ENCODE results near the gene ANKRD39.

GRCh38 chr2:96888072-96889011 lies 30.5 kb upstream of the ANKRD39 start:
- no peak for TF ChIP-seq CTCF (conservative IDR thresholded peaks at IDR 0.05; ENCODE audit: low read depth, low read length)
- no peak for TF ChIP-seq BHLHE40 (IDR thresholded peaks at IDR 0.05; ENCODE audit: low read depth, low read length)
- TF ChIP-seq CHD1 (IDR thresholded peaks at IDR 0.05; ENCODE audit: low read depth, low read length) = no peak
- no peak for TF ChIP-seq POLR2A (IDR thresholded peaks at IDR 0.05; ENCODE audit: low read depth, low read length)
- TF ChIP-seq USF2 (IDR thresholded peaks at IDR 0.05; ENCODE audit: low read depth, low read length) = no peak

Data from IMR-90 (cell line).